Cardiac fibroblast (primary cell): Measurements from ENCODE around the gene DOCK4.

Experiments
- DNase-seq, 2 donors: peaks; one replicate each; pipeline versions ENCODE4 v3.0.0 to v3.0.0-alpha.2; 2010; ENCODE audit warnings: low read depth in 2 of 2
- H3K4me3 ChIP-seq, 2 donors: replicated peaks in 1 of 2; 1 replicate in 1 of 2; 2 replicates in 1 of 2; pipeline ENCODE4 v1.5.1; 2011; ENCODE audit warnings: low read depth in 2 of 2, low read length in 2 of 2, mild to moderate bottlenecking in 2 of 2, moderate library complexity in 1 of 2
- TF ChIP-seq, protein P1 (sequence below): IDR thresholded peaks from one replicate; pipeline ENCODE4 v1.5.1; 2011; ENCODE audit warnings: low read depth, mild to moderate bottlenecking, low read length, inconsistent platforms

Gene DOCK4

DNA sequence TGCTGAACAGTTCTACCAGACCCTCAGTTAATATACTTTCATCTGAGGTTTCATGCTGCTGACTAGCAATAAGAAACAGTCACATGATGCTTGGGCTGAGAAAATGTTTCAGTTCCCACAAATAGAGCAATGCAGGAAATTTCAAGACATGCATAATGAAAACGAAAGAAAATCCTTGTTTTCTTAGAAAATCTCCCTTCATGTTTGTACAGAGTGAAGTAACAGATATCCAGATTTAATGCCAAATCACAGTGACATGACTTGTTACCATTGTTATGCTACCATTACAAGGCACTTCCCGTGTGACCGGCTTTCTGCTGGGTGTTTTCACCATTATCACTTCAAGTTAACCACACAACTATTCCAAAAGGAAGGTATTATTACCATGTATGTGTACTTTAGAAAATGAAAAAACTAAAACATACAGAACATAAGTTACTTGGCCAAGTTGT is 121.7 kb downstream of the DOCK4 start:
- peak overlapping the region in 1 of 2 donors; percentile 6 for H3K4me3 ChIP-seq
- TF ChIP-seq, protein P1, sequence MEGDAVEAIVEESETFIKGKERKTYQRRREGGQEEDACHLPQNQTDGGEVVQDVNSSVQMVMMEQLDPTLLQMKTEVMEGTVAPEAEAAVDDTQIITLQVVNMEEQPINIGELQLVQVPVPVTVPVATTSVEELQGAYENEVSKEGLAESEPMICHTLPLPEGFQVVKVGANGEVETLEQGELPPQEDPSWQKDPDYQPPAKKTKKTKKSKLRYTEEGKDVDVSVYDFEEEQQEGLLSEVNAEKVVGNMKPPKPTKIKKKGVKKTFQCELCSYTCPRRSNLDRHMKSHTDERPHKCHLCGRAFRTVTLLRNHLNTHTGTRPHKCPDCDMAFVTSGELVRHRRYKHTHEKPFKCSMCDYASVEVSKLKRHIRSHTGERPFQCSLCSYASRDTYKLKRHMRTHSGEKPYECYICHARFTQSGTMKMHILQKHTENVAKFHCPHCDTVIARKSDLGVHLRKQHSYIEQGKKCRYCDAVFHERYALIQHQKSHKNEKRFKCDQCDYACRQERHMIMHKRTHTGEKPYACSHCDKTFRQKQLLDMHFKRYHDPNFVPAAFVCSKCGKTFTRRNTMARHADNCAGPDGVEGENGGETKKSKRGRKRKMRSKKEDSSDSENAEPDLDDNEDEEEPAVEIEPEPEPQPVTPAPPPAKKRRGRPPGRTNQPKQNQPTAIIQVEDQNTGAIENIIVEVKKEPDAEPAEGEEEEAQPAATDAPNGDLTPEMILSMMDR = no peak
- DNase-seq = peak; percentile 64 to 81

DNA sequence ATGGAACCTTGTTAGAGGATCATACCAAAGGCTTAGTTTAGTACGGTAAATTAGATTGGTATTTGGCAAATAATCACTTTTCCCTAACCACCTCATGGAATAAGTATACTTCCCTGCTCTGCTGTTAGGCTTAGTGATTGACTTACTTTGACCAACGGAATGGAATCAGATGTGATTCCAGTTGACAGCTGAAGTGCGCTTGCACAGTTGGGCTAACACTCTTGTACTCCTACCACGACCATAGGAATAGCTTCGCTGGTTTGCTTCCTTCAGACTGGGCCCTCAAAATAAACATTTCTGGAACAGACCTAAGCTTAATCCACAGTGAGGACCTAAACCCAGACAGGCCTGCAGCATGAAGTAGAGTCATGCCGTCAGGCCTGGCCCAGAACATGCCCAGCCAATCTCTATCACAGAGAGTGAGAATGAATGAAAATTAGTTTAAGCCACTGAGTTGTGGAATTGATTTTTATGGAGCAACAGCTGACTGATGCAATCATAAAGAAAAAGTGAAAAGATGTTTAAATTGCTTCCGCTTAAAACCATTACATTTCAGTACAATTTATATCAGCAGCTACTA is 122.3 kb downstream of the DOCK4 start:
- H3K4me3 ChIP-seq = no peak overlapping the region
- TF ChIP-seq, protein P1 = no peak
- DNase-seq = no peak

DNA sequence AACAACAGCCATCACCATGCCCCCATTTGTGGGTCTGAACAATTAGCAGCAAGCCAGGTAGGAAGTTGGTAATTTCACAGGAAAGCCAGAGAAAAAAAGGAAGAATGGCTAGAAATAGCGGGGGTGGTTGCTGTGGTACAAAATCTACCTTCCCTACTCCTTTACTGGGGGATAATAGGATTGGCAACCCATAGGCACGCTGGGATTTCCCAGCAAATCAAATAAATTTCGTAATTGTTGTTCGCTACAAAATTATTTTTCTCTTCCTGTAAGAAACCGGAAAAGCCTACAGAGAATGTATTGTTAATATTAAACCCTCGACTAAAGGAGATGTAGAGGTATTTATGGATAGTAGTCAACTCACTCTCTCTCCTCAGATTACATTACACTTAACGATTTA is 123.9 kb downstream of the DOCK4 start:
- no peak overlapping the region for H3K4me3 ChIP-seq
- TF ChIP-seq, protein P1 = no peak
- no peak for DNase-seq

DNA sequence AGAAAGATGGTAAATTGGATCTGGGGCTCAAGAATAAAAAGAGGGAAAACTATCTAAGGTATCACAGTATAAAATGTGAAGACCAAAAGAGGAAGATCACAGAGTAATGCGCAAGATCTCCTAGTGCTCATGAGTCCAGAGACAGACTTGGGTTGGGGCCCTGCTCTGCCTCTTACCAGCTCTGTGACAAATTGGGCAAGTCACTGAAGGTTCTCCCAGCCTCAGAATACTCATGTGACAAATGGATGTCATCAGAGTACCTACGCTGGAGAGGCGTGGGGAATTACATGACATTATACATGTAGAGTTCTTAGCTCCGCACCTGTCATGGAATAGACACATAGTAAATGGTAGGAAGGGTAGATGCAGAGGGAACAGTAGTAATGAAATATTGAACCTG is 124.4 kb downstream of the DOCK4 start:
- no peak for DNase-seq
- TF ChIP-seq, protein P1 = no peak
- H3K4me3 ChIP-seq = no peak overlapping the region

DNA sequence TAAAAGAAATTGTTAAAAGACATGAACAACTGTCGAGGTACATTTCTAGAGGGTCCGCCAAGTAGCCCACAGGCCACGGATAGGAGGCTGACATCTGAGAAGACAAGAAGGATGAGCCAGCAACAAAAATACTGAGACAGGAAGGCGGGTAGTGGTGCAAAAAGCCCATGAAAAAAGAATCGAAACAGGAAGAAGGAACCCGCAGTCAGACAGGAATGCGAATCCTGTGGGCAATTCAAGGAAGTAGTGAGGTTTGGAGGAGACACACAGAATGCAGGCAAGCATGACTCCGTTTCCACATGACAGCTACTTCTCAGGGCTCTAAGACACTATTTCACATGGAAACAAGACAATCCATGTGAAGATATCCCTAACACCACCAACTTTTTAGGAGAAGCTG is 125.2 kb downstream of the DOCK4 start:
- DNase-seq = peak in 1 of 2 donors; percentile 80
- TF ChIP-seq, protein P1 = no peak
- peak overlapping the region in 1 of 2 donors; percentile 9 for H3K4me3 ChIP-seq

DNA sequence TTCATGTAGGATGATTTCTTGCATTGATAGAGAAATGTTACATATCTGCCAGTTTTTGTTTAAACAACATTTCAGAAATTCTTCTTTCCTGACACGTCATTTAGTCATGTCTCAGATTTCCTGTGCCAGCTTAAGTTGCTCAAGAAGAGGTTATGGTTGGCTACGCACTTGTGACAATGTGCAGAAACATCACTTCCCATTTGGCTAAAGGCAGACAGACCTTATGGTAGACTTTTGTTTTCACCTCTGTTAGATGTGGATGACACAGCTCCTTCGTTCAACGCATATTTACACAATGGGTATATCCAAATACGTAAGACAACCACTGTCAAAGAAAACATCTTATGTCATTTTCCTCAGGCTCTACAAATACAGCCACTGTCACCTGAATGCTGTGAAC is 125.8 kb downstream of the DOCK4 start:
- H3K4me3 ChIP-seq = peak overlapping the region in 1 of 2 donors; percentile 9
- TF ChIP-seq, protein P1 = no peak
- peak; percentile 96 to 99 for DNase-seq

DNA sequence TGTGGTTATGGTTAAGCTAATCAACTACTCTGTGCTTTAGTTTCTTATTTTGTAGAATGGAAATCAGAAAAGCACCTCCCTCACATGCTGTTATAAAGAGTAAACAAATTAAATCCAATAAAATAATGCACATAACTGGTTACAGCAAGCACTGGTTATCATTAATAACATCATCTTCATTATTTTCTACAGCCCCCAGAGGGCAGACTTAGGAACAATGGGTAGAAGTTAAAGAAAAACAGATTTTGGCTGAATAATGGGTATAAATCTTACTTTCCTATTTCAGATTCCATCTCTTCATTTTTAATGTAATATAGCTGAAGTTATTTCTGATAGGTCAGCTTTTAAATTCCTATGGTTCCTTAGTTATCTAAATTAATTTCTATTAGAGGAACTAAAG is 126.5 kb downstream of the DOCK4 start:
- DNase-seq = peak; percentile 19 to 51
- TF ChIP-seq, protein P1 = peak; percentile 28
- H3K4me3 ChIP-seq = no peak overlapping the region
